Fibroblast of gingiva (primary cell): ENCODE measurements around the gene LIG1.
"Not testable (repeated sequence)": the region's sequence is repeated elsewhere in the genome, so short reads cannot be mapped to it uniquely, and the experiment has no call there.

Experiments
- DNase-seq: peaks from one replicate; pipeline ENCODE4 v3.0.0-alpha.2; 2011; ENCODE audit warnings: low read depth

Gene LIG1

GRCh38 chr19:48121066-48121465 lies 49.1 kb downstream of the LIG1 start:
- DNase-seq = no peak

DNA sequence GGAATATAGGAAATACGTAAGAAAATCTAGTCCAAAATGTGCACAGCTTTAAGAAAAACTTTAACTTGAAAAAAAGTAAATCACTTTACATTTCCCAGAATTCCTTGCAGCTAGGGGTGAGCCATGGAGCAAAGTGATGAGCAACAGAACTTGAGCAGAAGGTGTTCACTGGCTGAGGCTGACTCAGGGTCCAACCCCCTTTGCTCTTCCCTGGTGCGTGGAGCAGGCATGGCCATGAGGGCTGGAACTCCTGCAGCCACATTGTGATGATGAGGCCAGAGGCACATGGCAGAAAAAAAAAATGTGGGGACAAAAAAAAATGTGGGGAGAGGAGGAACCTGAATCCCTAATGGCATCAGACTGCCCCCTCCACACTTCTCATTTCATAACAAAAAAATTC lies 49.6 kb downstream of the LIG1 start:
- no peak for DNase-seq

- DNase-seq = no peak
These were observed 52.0 kb downstream of the LIG1 start for GRCh38 chr19:48118131-48118517.

DNA sequence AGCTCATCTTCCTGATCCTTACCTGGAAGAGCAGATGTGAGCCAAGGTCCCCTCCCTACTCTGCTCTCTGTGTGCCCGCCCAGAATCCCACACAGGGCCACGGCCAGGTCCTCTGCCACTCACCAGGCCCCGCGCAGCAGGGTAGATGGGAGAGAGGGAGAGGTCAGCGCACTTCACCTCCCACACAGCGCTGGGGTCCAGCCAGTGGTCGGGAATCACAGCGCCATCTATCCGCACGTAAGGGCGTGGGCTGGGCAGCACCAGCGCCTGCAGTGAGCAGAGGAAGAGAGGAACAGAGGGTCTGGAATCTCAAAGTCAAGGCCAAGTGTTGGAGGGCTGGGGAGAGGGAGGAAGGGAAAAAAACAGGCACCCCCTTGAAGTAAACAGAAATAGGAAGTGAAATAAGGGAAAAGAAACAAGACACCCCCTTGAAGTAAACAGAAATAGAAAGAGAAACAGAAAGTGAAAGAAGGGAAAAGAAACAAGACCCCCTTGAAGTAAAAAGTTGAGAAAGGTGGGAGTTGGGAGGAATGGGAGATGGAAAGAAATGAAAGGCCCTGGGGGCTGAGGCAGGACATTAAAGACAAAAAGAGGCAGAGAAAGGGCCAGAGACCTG lies 52.5 kb downstream of the LIG1 start:
- DNase-seq = no peak

DNA sequence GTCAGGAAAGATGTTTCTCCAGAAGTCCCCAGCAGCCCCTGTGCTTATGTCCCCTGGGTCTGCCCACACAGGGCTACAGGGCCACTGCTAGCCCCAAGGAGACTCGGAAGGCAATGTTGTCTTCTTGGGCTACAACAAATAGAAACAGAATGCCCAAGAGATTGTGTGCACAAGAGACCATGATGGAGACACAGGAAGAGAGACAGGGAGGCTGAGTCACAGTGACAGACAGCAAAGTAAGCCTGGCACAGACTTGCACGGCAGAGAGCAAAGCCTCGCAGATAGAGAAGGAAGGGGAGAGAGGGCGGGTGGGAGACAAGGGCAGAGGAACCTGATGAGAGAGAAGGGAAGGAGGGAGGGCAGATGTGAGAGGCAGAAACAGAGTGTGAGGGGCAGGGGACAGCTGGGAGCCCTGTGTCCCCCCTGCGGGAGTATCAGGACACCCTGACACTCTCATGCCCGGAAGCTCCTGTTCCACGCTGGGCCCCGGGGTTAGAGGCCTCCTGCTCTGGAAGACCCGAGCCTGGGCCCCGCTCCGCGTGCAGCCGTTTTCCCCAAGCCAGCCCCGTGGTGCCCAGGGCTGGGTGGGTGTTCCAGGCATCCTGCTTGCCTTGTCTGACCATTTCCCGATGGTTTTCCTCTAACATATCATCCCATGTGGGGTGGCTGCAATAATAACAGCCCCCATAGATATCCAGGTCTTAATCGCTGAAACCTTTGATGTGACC lies 56.8 kb downstream of the LIG1 start:
- no peak for DNase-seq

DNA sequence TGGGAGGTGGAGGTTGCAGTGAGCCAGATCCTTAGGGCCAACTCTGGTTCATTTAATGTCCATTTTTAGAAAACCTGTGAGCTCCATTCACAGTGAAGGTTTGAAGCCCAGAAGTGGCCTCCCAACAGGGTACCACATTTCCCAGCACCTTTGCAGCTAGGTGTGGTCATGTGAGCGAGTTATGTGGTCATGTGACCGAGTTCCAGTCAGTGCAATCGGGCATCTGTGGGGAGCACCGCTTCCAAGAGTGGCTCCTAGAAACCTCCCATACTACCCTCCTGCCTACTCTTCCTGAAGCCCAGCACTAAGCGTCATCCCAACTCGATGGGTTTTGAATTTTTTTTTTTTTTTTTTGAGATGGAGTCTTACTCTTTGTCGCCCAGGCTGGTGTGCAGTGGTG lies 58.9 kb downstream of the LIG1 start:
- no peak for DNase-seq

DNA sequence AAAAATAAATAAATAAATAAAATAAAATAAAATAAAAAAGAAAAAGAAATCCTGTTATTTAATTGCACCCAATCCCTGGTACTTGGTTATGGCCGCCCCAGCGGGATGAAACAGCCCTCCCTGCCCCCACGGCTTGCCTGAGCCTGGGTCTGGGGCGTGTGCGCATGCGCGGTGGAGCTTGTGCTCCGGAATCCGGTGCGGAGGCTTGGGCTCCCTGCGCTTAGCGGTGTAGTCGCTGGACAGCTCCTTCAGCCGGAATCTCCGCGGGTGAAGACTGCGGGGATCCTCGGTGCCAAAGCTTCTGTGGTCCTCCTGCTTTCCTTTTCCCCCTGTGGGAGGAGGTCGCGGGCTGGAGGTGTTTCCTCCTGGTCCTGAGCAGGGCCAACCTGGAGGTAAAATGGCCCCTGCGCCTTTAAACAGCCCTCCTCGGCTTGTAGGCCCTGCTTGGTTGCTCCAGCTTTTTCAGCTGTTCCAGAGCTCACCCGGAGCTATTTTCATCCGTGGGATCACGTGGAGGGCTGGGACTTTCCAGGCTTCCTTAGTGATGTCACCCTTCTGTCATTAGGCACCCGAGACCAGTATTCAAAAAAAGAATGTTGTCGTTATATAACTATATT lies 59.7 kb downstream of the LIG1 start, which contains the start of gene PLA2G4C:
PLA2G4C (minus strand) TSS at position 468 of the 617 bp plus-strand sequence. CDS start 4,288 bp downstream, outside the sequence.
- peak; percentile 81 for DNase-seq

DNA sequence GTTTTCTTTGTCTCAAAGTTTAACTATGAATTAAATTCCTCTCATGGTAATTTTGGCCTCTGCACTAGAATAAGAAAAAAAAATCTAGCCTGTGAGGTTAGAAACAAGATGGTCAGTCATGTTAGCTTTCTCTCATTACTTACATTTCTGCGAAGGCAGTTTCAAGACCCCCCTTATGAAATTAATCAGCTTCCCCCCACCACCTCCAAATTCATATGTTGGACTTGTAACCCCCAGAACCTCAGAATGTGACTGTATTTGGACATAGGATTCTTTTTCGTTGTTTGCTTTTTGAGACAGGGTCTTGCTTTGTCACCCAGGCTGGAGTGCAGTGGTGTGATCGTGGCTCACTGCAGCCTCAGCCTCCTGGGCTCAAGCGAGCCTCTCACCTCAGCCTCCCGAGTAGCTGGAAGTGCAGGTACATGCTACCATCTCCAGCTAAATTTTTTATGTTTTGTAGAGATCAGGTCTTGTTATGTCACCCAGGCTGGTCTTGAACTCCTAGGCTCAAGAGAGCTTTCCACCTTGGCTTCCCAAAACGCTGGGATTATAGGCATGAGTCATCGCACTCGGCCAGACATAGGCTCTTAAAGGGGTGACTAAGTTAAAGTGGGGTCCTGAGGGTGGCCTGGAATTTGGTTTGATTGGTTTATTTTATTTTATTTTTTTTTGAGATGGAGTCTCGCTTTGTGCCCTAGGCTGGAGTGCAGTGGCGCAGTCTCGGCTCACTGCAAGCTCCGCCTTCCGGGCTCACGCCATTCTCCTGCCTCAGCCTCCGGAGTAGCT lies 61.0 kb downstream of the LIG1 start:
- DNase-seq = no peak

DNA sequence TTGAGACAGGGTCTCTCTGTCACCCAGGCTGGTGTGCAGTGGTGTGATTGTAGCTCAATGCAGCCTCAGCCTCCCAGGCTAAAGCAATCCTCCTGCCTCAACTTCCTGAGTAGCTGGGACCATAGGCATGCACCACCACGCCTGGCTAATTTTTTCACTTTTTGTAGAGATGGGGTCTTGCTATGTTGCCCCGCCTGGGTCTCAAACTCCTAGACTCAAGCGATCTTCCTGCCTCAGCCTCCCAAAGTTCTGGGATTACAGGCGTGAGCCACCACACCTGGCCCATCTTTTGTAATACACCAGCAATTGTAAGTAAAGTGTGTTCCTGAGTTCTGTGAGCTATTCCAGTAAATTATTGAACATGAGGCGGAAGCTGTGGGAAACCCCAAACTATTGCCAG lies 66.2 kb downstream of the LIG1 start:
- no peak for DNase-seq

- DNase-seq = no peak
These were observed 67.0 kb downstream of the LIG1 start for GRCh38 chr19:48102870-48103751.

DNA sequence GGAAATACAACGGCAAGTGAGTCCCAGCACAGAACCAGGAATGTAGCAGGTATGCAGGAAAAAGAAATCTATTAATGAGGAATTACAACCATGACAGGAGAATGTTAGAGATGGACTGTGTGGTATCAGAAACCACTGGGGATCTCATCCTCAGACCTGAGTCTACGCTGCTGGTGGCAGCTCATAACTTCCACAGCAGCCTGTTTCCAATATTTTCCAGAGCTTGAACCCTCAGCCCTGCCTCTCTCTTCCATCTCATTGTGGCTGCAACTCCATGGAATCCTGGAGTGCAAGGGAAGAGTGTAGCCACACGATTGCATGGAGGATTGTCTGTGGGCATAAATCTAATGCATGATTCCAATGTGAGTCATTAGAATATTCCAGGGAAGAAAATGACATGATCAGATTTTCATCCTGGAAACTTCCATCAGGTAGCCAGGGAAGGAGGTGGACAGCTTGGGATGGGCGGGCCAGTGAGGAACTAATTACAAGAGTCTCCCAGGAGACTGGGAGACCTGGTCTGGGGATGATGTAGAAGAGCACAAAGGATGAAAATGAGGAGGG lies 74.5 kb downstream of the LIG1 start:
- DNase-seq = no peak

DNA sequence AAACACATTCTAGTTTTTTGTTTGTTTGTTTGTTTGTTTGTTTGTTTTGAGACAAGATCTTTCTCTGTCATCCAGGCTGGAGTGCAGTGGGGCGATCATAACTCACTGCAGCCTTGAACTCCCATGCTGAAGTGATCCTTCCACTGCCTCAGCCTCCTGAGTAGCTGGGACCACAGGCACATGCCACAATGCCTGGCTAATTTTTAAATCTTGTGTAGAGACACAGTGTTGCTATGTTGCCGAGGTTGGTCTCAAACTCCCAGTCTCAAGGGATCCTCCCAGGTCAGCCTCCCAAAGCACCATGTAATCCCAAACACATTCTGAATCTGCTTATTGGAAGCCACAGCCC lies 75.3 kb downstream of the LIG1 start:
- no peak for DNase-seq

DNA sequence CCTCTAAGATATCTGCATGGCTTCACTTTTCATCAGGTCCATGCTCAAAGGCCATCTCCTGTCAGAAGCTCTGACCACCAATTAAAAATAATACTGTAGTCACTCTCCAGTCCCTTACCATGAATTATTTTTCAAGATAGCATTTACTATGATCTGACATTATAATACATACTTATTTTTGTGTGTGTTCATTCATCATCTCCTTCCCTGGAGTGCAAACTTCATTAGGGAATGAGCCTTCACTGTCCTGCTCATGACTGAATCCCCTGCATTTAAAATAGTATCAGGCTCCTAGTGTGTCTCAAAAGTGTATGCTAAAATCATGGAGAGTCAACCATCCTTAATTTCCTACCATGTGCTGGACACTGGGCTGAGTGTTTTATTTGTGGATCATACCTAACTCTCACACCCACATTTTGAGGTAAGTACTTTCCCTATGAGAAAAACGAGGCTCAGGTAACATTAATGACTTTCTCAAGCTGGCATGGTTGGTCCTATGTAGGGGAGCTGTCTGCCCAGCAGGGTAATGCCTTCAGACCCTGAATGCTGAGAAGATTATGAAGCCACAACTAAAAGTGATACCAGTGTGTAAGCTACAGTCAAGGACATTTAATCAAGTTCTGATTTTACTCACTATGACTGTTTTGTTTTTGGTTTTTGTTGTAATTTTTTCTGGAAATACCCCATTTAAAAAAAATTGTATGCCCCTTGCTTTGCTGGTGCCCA lies 75.9 kb downstream of the LIG1 start:
- DNase-seq = no peak

- peak; percentile 93 for DNase-seq
These were observed 78.9 kb downstream of the LIG1 start for GRCh38 chr19:48091111-48091718.

- DNase-seq = no peak
These were observed 79.8 kb downstream of the LIG1 start for GRCh38 chr19:48090281-48090802.

DNA sequence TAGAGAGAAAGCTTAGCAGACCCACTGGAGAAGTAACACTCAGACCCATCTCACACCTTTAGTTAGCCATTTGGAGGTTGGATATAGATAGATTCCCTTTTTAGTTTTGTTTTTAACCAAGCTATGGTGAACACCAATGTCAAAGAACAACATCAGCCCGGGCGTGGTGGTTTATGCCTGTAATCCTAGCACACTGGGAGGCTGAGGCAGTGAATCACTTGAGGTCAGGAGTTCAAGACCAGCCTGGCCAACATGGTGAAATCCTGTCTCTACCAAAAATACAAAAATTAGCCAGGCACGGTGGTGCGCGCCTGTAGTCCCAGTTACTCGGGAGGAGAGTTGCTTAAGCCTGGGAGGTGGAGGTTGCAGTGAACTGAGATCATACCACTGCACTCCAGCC lies 81.2 kb downstream of the LIG1 start:
- DNase-seq = not testable (repeated sequence)

GRCh38 chr19:48085904-48086864 lies 84.0 kb downstream of the LIG1 start:
- no peak for DNase-seq

DNA sequence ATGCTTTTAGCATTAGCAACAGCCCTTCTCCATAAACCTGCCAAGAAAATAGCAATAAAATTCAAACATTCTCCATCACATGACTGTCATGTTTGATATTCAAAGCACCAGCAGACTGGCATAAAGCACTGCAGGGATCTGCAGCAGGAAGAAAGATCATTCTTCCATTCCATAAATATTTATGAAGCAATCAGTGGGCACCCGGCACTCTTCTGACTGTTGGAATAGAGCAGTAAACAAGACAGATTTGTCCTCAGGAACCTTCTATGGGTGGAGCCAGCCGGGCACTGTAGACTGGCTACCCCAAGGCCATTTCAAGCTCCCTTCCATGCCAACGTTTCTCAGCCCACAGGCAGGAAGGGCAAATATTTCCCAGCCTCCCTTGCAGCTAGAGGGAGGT lies 85.1 kb downstream of the LIG1 start:
- no peak for DNase-seq

DNA sequence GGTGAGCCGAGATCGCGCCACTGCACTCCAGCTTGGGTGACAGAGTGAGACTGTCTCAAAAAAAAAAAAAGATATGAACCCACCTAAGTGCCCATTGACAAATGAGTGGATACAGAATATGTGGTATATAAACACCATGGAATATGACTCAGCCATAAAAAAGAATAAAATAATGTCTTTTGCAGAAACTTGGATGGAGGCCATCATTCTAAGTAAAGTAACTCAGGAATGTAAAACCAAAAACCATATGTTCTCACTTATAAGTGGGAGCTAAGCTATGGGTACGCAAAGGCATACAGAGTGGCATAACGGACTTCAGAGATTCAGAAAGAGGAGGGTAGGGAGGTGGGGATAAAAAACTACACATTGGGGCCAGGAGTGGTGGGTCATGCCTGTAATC lies 89.0 kb downstream of the LIG1 start:
- no peak for DNase-seq
